Kidney epithelial cell (primary cell): ENCODE results near the gene MAPK1IP1L. TPM values are rescaled to one million over a fixed set of nuclear protein-coding genes. Genes with fewer than 3 reads are reported as not detected.

Source experiments
- DNase-seq: peaks from one replicate; pipeline ENCODE4 v3.0.0-alpha.2; 2010; ENCODE audit warnings: low read depth
- H3K27me3 ChIP-seq: 2 replicates; pipeline ENCODE4 v1.6.0; 2011; ENCODE audit warnings: low read length; ENCODE audit not compliant: control insufficient read depth, insufficient read depth
- H3K36me3 ChIP-seq: 2 replicates; pipeline ENCODE4 v1.5.1; 2011; ENCODE audit warnings: low read length; ENCODE audit not compliant: control insufficient read depth, insufficient read depth
- H3K4me3 ChIP-seq: 2 replicates; pipeline ENCODE4 v1.5.1; 2011; ENCODE audit warnings: low read depth, mild to moderate bottlenecking, control low read depth, low read length
- CTCF ChIP-seq: IDR thresholded peaks from 2 replicates; pipeline ENCODE4 v1.5.1; 2011; ENCODE audit warnings: mild to moderate bottlenecking, moderate library complexity, low read length, control low read depth, inconsistent platforms; ENCODE audit not compliant: insufficient read depth, poor library complexity, severe bottlenecking
- total RNA-seq: library from RNA; depleted of rRNA; stranded (reverse); fragments of >200 nt; gene quantifications from 2 replicates; pipeline ENCODE4 v1.2.3, GENCODE V29; 2015

MAPK1IP1L gene
- total RNA-seq, 1 donor from 2014 or later, result 114 TPM

DNA sequence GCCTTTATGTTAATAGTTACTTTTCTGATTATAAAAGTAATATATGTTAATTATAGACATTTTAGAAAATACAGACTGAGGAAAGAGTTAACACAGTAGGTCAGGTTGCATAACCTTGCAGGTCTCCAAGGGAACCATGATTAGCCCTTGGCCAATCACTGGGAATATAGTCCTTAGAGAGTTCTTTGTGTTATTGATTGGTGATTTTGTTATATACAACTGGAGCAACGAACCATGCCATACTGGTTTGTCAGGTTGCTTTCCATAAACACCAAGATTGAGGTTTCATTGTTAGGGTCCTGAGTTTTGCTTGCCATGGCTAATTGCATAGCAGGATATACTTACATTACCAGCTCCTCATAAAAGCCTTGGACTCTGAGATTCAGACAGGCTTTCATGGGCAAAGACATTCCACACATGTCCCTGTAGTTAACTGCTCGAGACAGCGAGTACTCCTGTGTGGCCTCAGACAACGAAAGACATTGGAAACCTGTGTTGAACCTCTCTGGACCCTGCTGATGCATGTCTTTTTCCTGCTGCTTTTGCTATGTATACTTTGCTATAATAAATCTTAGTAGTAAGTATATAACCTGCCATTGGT, 33.7 kb downstream of the MAPK1IP1L start:
- no peaks in the 10 kb centered on the region for H3K27me3 ChIP-seq
- no peak for TF ChIP-seq CTCF
- no peaks in the 10 kb centered on the region for H3K36me3 ChIP-seq
- no peak for DNase-seq
- no peak overlapping the region for H3K4me3 ChIP-seq

DNA sequence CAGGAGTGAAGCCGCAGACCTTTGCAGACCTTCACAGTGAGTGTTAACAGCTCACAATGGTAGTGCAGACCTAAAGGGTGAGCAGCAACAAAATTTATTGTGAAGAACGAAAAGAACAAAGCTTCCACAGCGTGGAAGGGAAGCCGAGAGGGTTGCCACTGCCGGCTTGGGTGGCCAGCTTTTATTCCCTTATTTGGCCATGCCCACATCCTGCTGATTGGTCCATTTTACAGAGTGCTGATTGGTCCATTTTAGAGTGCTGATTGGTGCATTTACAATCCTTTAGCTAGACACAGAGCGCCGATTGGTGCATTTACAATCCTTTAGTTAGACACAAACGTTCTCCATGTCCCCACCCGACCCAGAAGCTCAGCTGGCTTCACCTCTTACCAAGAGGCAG, 35.5 kb downstream of the MAPK1IP1L start:
- no peak overlapping the region for H3K4me3 ChIP-seq
- H3K27me3 ChIP-seq, result no peaks in the 10 kb centered on the region
- no peaks in the 10 kb centered on the region for H3K36me3 ChIP-seq
- DNase-seq, result no peak
- no peak for TF ChIP-seq CTCF

GRCh38 chr14:55088356-55088755, 36.9 kb downstream of the MAPK1IP1L start:
- no peaks in the 10 kb centered on the region for H3K36me3 ChIP-seq
- no peak overlapping the region for H3K4me3 ChIP-seq
- TF ChIP-seq CTCF, result no peak
- DNase-seq, result no peak
- no peaks in the 10 kb centered on the region for H3K27me3 ChIP-seq

- DNase-seq, result no peak
- Histone ChIP-seq H3K4me3 (no peak overlapping the region), H3K27me3 (no peaks in the 10 kb centered on the region), H3K36me3 (no peaks in the 10 kb centered on the region)
- TF ChIP-seq CTCF, result no peak
Measured at GRCh38 chr14:55092341-55092740, 40.9 kb downstream of the MAPK1IP1L start.

DNA sequence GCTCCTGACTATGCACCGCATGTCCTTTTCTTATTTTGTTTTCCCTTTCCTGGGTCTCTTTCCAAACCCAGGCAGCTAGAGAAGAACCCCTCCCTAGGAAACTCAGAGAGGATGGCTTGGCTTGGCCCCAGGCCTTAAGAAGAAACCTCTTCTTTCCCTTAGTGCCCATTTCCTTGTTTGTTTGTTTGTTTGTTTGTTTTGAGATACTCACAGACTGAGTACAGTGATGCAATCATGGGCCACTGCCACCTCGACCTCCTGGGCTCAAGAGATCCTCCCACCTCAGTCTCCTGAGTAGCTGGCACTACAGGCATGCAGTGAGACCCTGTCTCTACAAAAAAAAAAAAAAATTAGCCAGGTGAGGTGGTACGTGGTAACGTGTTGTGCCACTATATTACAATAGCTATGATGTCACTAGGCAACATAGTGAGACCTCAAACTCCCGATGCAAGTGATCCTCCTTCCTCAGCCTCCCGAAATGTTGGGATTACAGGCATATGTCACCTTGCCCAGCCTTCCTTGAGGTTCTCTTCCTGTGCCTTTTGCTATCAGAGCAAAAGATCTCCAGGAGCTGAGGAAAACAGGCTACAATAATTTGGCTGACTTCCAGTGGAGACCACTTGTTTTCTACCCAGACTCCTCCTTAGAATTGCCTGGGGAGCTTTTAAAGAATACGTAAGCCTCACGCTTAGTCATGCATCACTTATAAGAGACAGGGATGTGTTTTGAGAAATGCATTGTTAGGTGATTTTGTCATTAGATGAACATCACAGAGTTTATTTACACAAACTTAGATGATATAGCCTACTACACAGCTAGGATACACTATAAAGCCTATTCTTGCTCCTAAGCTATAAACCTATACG, 43.1 kb downstream of the MAPK1IP1L start:
- no peak for TF ChIP-seq CTCF
- DNase-seq, result no peak
- Histone ChIP-seq H3K4me3 (no peak overlapping the region), H3K36me3 (no peaks in the 10 kb centered on the region), H3K27me3 (no peaks in the 10 kb centered on the region)
